SK-N-SH (cell line): ENCODE data around the gene SPOUT1.

Source experiments
- TF ChIP-seq, protein P1 (sequence below): fragments of 150-350 bp; IDR thresholded peaks from 2 replicates; pipeline ENCODE4 v1.6.1; 2017; ENCODE audit warnings: antibody characterized with exemption, low read length, low read depth, borderline replicate concordance
- TF ChIP-seq, protein P2 (sequence below): fragments of 200-600 bp; sonication (generic); IDR thresholded peaks from 2 replicates; pipeline ENCODE4 v1.6.1; 2017; ENCODE audit warnings: antibody characterized with exemption, mild to moderate bottlenecking, moderate library complexity

DNA sequence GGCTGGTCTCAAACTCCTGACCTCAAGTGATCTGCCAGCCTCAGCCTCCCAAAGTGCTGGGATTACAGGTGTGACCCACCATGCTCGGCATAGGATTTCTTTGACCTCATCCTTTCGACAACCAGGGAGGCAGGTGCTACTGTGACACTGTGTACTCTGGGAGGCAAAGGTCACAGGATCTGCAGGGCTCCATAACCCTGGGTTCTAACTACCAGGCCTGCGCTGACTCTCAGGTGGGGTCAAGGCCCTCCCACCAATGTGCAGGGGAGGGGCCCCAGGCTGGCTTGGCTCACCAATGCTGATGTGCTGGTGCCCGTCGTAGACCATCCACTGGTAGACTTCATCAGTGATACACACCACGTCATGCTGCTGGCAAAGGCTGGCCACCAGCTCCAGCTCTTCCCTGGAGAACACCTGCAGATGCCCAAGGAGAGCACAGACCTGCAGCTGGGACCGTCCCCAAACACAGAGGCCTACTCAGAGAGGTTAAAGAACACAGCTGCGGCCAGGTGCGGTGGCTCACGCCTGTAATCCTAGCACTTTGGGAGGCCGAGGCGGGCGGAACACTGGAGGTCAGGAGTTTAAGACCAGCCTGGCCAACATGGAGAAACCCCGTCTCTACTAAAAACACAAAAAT lies 7.0 kb upstream of the SPOUT1 start:
- TF ChIP-seq, protein P1, sequence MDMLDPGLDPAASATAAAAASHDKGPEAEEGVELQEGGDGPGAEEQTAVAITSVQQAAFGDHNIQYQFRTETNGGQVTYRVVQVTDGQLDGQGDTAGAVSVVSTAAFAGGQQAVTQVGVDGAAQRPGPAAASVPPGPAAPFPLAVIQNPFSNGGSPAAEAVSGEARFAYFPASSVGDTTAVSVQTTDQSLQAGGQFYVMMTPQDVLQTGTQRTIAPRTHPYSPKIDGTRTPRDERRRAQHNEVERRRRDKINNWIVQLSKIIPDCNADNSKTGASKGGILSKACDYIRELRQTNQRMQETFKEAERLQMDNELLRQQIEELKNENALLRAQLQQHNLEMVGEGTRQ: no peak
- TF ChIP-seq, protein P2, sequence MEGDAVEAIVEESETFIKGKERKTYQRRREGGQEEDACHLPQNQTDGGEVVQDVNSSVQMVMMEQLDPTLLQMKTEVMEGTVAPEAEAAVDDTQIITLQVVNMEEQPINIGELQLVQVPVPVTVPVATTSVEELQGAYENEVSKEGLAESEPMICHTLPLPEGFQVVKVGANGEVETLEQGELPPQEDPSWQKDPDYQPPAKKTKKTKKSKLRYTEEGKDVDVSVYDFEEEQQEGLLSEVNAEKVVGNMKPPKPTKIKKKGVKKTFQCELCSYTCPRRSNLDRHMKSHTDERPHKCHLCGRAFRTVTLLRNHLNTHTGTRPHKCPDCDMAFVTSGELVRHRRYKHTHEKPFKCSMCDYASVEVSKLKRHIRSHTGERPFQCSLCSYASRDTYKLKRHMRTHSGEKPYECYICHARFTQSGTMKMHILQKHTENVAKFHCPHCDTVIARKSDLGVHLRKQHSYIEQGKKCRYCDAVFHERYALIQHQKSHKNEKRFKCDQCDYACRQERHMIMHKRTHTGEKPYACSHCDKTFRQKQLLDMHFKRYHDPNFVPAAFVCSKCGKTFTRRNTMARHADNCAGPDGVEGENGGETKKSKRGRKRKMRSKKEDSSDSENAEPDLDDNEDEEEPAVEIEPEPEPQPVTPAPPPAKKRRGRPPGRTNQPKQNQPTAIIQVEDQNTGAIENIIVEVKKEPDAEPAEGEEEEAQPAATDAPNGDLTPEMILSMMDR: no peak
